ENCODE measurements around the gene LHFPL5.

The LHFPL5 gene

DNA sequence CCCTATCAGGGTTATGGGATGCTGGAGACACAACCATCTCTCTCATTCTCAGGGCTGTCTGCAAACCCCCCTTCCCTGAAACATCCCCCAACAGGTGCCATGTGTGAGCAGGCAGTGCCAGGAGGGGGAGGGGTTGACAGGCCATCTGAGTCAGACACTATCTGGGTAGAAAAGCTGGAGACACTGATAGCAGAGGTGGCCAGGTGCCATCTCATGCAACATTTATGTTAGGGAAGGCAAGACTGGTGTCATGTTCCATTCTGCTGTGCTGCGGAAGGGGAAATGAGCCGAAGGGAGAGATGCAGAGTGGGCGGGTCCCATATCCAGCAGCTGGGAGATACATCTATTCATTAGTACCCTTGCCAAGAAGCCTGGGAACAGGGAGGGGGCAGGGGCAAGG, 3.5 kb downstream of the LHFPL5 start:
- Mint-ChIP-seq H3K4me1 (peaks cover 5 to 9% of the 10 kb centered on the region in 2 donors), H3K27me3 (peaks cover 33 to 43% of the 10 kb centered on the region in 2 donors), H3K4me3 (no peak overlapping the region), H3K36me3 (peaks cover 0 to 4% of the 10 kb centered on the region in 2 donors), H3K9me3 (no peaks in the 10 kb centered on the region), H3K27ac (no peak overlapping the region)
- DNase-seq (no peak), ATAC-seq (replicated peaks) (no peak)

DNA sequence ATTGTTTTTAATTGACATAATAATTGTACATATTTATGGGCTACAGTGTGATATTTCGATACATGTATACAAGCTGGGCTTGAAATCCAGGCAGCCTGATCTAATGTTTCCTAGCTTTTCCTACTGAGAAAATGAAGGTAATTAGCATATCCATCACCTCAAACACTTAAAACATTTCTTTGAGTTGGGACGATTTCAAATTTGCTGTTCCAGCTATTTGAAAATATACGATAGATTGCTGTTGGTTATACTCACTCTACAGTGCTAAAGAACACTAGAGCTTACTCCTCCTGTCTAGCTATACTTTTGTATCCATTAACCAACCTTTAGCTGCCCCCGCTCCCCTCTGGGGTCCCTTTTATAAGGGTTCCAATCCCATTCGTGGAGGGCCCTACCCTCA, 4.7 kb downstream of the LHFPL5 start:
- Mint-ChIP-seq H3K27ac (no peak overlapping the region), H3K27me3 (peaks cover 31 to 42% of the 10 kb centered on the region in 2 donors), H3K9me3 (no peaks in the 10 kb centered on the region), H3K4me3 (no peak overlapping the region), H3K36me3 (peaks cover 0 to 4% of the 10 kb centered on the region in 2 donors), H3K4me1 (peaks cover 5 to 8% of the 10 kb centered on the region in 2 donors)
- ATAC-seq (replicated peaks): no peak
- DNase-seq: no peak

DNA sequence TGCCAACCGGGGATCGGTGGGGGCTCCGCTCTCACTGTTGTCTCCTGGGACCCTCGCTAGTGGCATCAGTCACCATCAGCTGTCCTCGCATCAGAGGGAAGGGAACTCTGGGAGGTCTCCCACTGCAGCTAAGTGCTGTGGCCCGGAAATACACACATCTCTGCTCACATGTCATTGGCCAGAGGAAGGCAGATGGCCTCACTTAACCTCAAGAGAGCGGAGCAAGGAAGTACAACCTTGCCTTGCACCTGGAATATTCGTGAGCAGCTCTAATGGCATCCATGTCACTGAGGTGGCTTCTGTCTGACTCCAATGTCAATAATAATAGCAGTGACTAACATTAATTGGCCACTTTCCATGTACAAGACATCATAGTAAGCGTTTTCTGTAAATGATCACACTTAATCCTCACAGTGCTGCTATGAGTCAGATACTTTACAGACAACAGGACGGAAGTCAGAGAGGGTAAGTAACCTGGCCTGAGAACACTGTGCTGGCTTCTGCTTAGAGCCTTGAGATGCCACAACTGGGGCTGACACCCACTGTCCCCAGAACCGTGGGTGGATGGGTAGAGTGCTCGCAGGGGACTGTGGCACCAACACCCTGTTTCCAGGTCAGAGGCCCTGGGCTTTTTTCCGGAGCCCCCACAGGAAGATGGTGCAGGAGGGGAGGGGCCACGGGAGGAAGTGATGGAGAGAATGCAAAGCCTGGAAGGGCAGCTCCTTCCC, 6.0 kb downstream of the LHFPL5 start:
- ATAC-seq (replicated peaks) (no peak), DNase-seq (no peak)
- H3K9me3 Mint-ChIP-seq: peaks cover 0 to 2% of the 10 kb centered on the region in 2 donors

DNA sequence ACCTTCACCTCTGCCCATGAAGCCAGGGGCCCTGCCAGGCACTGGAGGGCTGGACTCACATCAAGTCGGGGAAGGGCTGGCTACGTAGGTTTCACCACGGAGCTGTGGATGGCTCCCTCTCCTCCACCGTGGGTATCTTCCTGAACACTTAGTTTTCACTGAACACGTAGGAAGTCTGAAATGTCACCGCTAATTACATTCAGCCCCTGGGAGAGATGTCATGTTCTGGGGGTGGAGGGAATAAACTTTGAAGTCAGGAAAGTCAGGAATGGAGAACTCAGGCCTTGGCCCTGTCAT, 6.5 kb downstream of the LHFPL5 start:
- DNase-seq (no peak), ATAC-seq (replicated peaks) (no peak)
- peaks cover 15 to 32% of the 10 kb centered on the region in 2 donors for H3K27me3 Mint-ChIP-seq
- peaks cover 0 to 2% of the 10 kb centered on the region in 2 donors for H3K9me3 Mint-ChIP-seq
- peaks cover 2 to 5% of the 10 kb centered on the region in 2 donors for H3K36me3 Mint-ChIP-seq
- H3K27ac Mint-ChIP-seq: no peak overlapping the region
- peaks cover 0 to 3% of the 10 kb centered on the region in 2 donors for H3K4me1 Mint-ChIP-seq
- no peak overlapping the region for H3K4me3 Mint-ChIP-seq

More for the DNA sequence above, 6.0 kb downstream of the LHFPL5 start:
- Mint-ChIP-seq H3K27me3 (peaks cover 20 to 37% of the 10 kb centered on the region in 2 donors), H3K4me3 (no peak overlapping the region), H3K36me3 (peaks cover 1 to 5% of the 10 kb centered on the region in 2 donors), H3K4me1 (peaks cover 0 to 3% of the 10 kb centered on the region in 2 donors), H3K27ac (no peak overlapping the region)

DNA sequence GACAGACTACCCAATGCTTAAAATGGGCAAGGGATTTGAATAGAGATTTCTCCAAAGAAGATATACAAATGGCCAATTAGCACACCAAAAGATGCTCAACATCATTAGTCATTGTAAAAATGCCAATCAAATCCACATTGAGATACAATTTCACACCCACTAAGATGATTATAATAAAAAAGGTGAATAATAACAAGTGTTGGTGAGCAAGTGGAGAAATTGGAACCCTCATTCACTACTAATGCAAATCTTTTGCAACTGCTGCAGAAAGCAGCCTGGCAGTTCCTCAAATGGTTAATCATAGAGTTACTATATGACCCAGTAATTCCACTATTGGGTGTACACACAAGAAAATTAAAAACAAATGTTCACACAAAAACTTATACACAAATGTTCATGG, 12.4 kb downstream of the LHFPL5 start:
- no peak overlapping the region for H3K27ac Mint-ChIP-seq
- peaks cover 4 to 20% of the 10 kb centered on the region in 2 donors for H3K27me3 Mint-ChIP-seq
- DNase-seq (no peak), ATAC-seq (replicated peaks) (no peak)
- no peak overlapping the region for H3K4me3 Mint-ChIP-seq
- H3K36me3 Mint-ChIP-seq: peaks cover 2 to 5% of the 10 kb centered on the region in 2 donors
- peaks cover 0 to 4% of the 10 kb centered on the region in 2 donors for H3K9me3 Mint-ChIP-seq
- H3K4me1 Mint-ChIP-seq: no peaks in the 10 kb centered on the region

DNA sequence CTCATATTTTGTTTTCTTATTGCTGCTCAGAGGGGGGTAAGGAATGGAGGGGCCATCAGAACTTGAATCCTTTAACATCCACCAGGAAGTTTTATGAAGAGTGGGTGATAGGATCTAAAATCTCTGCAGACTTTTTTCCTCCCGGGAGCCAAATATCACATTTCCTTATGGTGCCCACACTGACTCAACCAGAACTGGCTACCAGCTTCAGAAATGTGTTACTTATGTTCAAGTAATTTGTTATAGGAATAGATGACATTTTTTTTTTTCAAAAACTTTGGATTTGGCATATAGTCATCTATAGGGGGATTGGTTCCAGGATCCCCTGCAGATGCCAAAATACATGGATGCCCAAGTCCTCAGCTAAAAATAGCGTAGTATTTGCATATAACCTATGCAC, 18.4 kb downstream of the LHFPL5 start:
- Mint-ChIP-seq H3K4me1 (no peaks in the 10 kb centered on the region), H3K4me3 (no peak overlapping the region), H3K27me3 (peaks cover 4 to 10% of the 10 kb centered on the region in 2 donors), H3K27ac (no peak overlapping the region), H3K9me3 (no peaks in the 10 kb centered on the region), H3K36me3 (no peaks in the 10 kb centered on the region)
- DNase-seq (no peak), ATAC-seq (replicated peaks) (no peak)

DNA sequence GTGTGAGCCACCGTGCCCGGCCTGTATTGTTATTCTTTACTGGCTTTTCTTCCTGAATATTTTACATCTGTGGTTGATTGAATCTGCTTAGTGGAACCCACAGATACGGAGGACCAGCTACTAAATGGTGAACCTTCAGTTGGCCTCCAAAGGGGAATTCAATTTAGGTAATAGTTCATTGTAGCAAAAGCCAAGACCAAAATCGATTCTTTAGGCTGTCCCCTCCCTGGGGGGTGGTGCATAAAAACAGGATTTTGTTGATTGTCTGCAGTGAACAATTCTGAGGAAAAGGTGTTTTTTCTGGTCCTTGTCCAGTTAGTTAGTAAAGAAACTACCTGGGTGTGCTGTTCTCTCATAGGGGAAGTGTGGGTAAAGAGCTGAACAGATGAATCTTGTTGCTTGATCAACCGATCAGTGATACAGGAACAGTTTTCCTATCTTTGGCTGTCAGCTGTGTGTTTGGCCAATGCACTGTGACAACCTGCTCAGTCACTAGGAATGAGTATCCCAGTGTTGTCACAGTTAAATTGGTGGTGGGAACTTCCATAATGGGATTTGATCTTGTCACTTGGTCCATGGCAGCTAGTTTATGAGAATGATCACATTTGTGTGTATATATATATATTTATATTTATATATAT, 19.5 kb downstream of the LHFPL5 start:
- H3K9me3 Mint-ChIP-seq: no peaks in the 10 kb centered on the region
- H3K36me3 Mint-ChIP-seq: no peaks in the 10 kb centered on the region
- DNase-seq (no peak), ATAC-seq (replicated peaks) (no peak)
- no peak overlapping the region for H3K4me3 Mint-ChIP-seq
- H3K27ac Mint-ChIP-seq: no peak overlapping the region
- peaks cover 0 to 1% of the 10 kb centered on the region in 2 donors for H3K27me3 Mint-ChIP-seq
- no peaks in the 10 kb centered on the region for H3K4me1 Mint-ChIP-seq

DNA sequence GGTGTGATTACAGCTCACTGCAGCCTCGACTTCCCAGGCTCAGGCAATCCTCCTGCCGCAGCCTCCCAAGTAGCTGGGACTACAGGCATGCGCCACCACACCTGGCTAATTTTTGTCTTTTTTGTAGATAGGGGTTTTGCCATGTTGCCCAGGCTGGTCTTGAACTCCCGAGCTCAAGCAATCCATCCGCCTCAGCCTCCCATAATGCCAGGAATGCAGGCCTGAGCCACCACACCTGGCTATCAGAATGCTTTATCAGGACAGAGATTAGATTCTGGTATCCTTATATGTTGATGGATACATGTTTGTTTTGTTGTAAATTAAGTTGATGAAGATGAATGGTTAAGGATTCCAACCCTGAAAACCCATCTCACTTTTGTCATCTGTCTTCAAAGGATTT, 24.2 kb downstream of the LHFPL5 start:
- ATAC-seq (replicated peaks): no peak
- Mint-ChIP-seq H3K27ac (no peak overlapping the region), H3K4me1 (no peaks in the 10 kb centered on the region), H3K9me3 (no peaks in the 10 kb centered on the region), H3K36me3 (peaks cover 1 to 18% of the 10 kb centered on the region in 2 donors), H3K4me3 (no peak overlapping the region), H3K27me3 (no peaks in the 10 kb centered on the region)
- DNase-seq: no peak

DNA sequence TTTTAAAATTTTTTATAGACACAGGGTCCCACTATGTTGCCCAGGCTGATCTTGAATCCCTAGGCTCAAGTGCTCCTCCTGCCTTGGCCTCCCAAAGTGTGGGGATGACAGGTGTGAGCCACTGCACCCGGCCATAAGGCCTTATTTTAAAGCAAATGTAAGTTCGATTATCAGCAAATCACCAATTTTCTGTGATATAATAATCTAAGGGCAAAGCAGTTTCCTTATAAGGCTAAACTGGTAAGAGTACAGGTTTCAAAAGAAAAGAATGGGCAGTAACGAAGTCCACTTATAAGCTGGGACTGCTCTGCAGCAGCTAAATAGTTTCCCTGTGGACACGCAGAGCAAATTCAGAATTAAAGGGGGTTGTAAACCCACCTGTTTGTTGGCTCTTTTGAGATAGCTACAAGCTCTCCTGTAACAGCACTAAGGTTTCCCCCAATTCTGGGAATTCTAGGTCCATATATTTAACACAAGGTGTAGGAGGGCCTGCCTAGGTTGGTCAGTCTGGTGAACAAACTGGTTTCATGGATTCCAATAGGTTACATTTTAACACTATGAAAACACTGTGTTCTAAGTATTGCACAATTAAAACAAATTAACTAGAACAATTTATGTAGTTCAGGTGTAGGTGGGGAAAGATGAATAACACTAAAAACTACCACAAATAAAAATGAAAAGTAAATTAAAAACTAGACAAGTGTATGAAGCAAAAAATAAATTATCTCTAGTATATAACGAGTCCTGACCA, 26.3 kb downstream of the LHFPL5 start:
- no peak overlapping the region for H3K4me3 Mint-ChIP-seq
- H3K27ac Mint-ChIP-seq: no peak overlapping the region
- H3K27me3 Mint-ChIP-seq: no peaks in the 10 kb centered on the region
- no peaks in the 10 kb centered on the region for H3K4me1 Mint-ChIP-seq
- H3K36me3 Mint-ChIP-seq: peaks cover 10 to 26% of the 10 kb centered on the region in 2 donors
- ATAC-seq (replicated peaks) (no peak), DNase-seq (no peak)
- no peaks in the 10 kb centered on the region for H3K9me3 Mint-ChIP-seq

DNA sequence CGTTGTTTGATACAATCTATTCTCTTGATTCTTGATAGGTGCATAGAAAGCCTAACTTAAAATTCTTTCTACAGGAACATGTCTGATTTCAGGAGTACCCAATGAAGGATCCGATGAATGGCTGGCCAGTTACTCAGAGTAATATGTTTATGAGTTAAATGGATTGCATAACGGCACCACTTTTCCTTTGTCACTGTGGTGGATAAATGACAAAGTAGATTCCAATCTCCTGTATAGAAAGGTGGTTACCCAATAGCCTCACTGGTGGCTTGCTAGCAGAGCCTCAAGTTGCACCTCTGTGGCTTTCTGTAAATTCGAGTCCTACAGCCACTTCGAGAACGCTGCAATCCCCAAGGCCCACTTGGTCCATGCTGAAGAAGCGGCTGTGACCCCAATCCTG, 28.4 kb downstream of the LHFPL5 start:
- ATAC-seq (replicated peaks) (no peak), DNase-seq (no peak)
- H3K27me3 Mint-ChIP-seq: no peaks in the 10 kb centered on the region
- no peak overlapping the region for H3K27ac Mint-ChIP-seq
- H3K4me1 Mint-ChIP-seq: no peaks in the 10 kb centered on the region
- H3K4me3 Mint-ChIP-seq: no peak overlapping the region
- H3K9me3 Mint-ChIP-seq: no peaks in the 10 kb centered on the region
- peaks cover 16 to 37% of the 10 kb centered on the region in 2 donors for H3K36me3 Mint-ChIP-seq

DNA sequence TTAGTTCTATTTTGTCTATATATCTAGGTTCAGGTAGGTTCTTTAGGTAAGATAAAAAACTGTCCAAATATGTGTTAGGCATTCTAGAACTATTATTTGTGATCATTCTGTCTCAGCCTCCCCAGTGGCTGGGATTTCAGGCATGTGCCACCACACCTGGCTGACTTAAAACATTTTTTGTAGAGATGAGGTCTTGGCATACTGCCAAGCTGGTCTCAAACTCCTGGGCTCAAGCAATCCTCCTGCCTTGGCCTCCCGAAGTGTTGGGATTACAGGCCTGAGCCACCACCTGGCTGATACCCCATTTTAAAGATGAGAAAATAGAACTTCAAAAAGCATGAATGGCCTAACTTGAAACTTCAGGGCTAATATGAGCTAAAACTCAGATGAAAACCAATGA, 33.9 kb downstream of the LHFPL5 start:
- Mint-ChIP-seq H3K27me3 (no peaks in the 10 kb centered on the region), H3K9me3 (no peaks in the 10 kb centered on the region), H3K4me1 (no peaks in the 10 kb centered on the region), H3K4me3 (no peak overlapping the region), H3K36me3 (peaks cover 30 to 43% of the 10 kb centered on the region in 2 donors), H3K27ac (no peak overlapping the region)
- ATAC-seq (replicated peaks): no peak
- no peak for DNase-seq

DNA sequence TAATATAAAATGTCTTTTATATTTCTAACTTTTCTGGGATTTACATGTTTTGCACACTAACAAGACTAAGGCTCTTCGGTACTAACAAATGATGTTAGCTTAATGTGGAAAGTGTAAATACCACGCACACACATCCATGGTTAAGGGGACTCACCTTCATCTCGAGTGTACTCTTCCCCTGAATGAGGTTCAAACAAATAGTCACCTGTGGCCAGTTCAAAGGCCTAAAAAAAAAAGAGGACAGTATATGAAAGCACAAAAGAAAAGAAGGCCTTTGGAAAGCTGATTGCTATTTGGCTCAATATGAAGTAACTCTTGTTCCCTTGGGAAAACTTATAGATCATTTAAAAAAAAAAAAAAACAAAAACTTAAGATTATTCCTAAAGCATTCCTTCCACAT, 37.2 kb downstream of the LHFPL5 start:
- ATAC-seq (replicated peaks) (no peak), DNase-seq (no peak)
- no peaks in the 10 kb centered on the region for H3K9me3 Mint-ChIP-seq
- H3K4me1 Mint-ChIP-seq: no peaks in the 10 kb centered on the region
- H3K36me3 Mint-ChIP-seq: peaks cover 42 to 50% of the 10 kb centered on the region in 2 donors
- H3K4me3 Mint-ChIP-seq: no peak overlapping the region
- H3K27me3 Mint-ChIP-seq: no peaks in the 10 kb centered on the region
- no peak overlapping the region for H3K27ac Mint-ChIP-seq

DNA sequence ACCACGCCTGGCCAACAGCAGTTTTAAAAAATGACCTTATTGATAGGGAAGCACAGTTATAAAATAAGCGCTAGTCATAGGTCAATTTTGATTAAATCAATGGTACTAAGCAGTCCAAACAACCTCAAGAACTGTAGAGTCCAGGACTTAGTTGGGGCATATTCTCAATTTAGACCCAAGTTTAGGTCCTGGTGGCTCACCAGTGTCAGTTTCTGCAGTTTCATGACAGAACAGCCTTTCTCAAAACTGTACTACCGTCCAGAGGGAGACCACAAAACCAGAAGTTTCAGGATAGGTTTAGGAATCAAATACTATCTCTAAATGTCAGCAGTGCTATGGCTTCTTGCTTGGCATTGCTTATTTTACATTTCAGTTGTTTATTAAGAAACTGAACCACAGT, 39.1 kb downstream of the LHFPL5 start:
- no peaks in the 10 kb centered on the region for H3K4me1 Mint-ChIP-seq
- no peaks in the 10 kb centered on the region for H3K27me3 Mint-ChIP-seq
- no peak overlapping the region for H3K4me3 Mint-ChIP-seq
- peaks cover 49 to 59% of the 10 kb centered on the region in 2 donors for H3K36me3 Mint-ChIP-seq
- DNase-seq (no peak), ATAC-seq (replicated peaks) (no peak)
- H3K9me3 Mint-ChIP-seq: no peaks in the 10 kb centered on the region
- no peak overlapping the region for H3K27ac Mint-ChIP-seq

DNA sequence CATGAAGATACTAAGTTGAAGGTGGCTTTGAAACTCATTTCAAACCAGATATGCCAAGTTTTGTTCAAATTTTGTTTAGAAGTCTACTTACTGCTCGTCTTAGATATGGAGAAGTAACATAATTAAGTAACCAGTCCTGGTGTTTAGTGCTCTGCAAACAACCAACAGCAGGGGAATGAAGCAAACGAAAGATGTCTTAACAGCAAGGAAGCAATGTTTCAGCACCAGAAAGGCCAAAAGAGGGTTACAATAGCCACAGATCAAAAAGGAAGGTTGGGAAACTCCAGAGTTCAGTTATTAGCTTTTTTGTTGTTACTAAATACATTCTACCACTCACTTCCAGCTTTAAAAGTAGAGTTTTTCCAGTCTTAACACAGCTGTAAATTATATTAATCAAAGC, 45.1 kb downstream of the LHFPL5 start:
- no peak for ATAC-seq (replicated peaks)
- Mint-ChIP-seq H3K27me3 (no peaks in the 10 kb centered on the region), H3K9me3 (no peaks in the 10 kb centered on the region), H3K4me3 (no peak overlapping the region), H3K4me1 (no peaks in the 10 kb centered on the region), H3K36me3 (peaks cover 64 to 79% of the 10 kb centered on the region in 2 donors), H3K27ac (no peak overlapping the region)
- DNase-seq: no peak

DNA sequence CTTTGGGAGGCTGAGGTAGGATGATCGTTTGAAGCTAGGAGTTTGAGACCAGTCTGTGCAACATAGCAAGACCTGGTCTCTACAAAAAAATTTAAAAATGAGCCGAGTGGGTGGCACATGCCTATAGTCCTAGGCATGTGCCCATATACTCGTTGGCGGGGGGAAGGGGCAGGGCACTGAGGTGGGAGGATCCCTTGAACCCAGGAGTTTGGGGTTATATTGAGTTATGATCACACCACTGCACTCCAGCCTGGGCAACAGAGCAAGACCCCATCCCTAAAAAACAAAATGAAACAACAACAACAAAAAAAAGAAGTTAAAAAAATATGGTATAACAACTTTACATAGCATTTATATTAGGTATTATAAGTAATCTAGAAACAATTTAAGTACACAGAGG, 47.8 kb downstream of the LHFPL5 start:
- Mint-ChIP-seq H3K36me3 (peaks cover 65 to 70% of the 10 kb centered on the region in 2 donors), H3K4me1 (no peaks in the 10 kb centered on the region), H3K9me3 (no peaks in the 10 kb centered on the region), H3K27me3 (no peaks in the 10 kb centered on the region), H3K27ac (no peak overlapping the region), H3K4me3 (no peak overlapping the region)
- no peak for DNase-seq
- no peak for ATAC-seq (replicated peaks)
